Suprapubic skin (tissue), 4 donors: ENCODE measurements around the gene CSN1S1. TPM values are rescaled to one million over a fixed set of nuclear protein-coding genes. Genes with fewer than 3 reads are reported as not detected.
"Not testable (repeated sequence)": the region's sequence is repeated elsewhere in the genome, so short reads cannot be mapped to it uniquely, and the experiment has no call there.

Source experiments
- DNase-seq, 2 donors: peaks; one replicate each; pipeline ENCODE4 v3.0.0-alpha.2; 2019; ENCODE audit warnings: low spot score in 2 of 2
- H3K27ac ChIP-seq: fragments of 200-600 bp; sonication (generic); one replicate; pipeline ENCODE4 v1.5.1; 2019
- H3K27me3 ChIP-seq: fragments of 200-600 bp; sonication (generic); one replicate; pipeline ENCODE4 v1.5.1; 2019
- H3K36me3 ChIP-seq: fragments of 200-600 bp; sonication (generic); one replicate; pipeline ENCODE4 v1.5.1; 2019
- H3K4me1 ChIP-seq: fragments of 200-600 bp; sonication (generic); one replicate; pipeline ENCODE4 v1.5.1; 2019
- H3K4me3 ChIP-seq: fragments of 200-600 bp; sonication (generic); one replicate; pipeline ENCODE4 v1.5.1; 2019; ENCODE audit warnings: mild to moderate bottlenecking
- H3K9me3 ChIP-seq: fragments of 200-600 bp; sonication (generic); one replicate; pipeline ENCODE4 v1.5.1; 2019
- EP300 ChIP-seq: sonication (generic); formaldehyde crosslinking; IDR thresholded peaks from one replicate; pipeline ENCODE4 v1.6.1; 2017; ENCODE audit warnings: antibody characterized with exemption
- POLR2A ChIP-seq, 2 donors: fragments of 450-650 bp; IDR thresholded peaks; one replicate each; pipeline ENCODE4 v1.6.1; 2017; ENCODE audit warnings: antibody characterized with exemption in 2 of 2, mild to moderate bottlenecking in 2 of 2, moderate library complexity in 2 of 2
- POLR2AphosphoS5 ChIP-seq, 3 donors: sonication (generic); formaldehyde crosslinking; IDR thresholded peaks; one replicate each; pipeline ENCODE4 v1.6.1; 2017; ENCODE audit warnings: antibody characterized with exemption in 3 of 3
- WGBS: methylation state at CpG from one replicate; pipeline ENCODE4 v1.1.5; 2018; 5-methylcytosine and 5-hydroxymethylcytosine counted together
- total RNA-seq, 4 donors: library from RNA; depleted of rRNA; stranded (reverse); fragments of >200 nt; gene quantifications; one replicate each; pipeline ENCODE4 v1.1.0, GENCODE V29; 2016
- TF ChIP-seq, protein P1 (sequence below), 2 donors: fragments of 200-600 bp in 1 of 2; fragments of 450-650 bp in 1 of 2; sonication (generic) in 1 of 2; IDR thresholded peaks; one replicate each; pipeline ENCODE4 v1.5.1; 2016 to 2019; ENCODE audit warnings: antibody characterized with exemption in 2 of 2, mild to moderate bottlenecking in 1 of 2, moderate library complexity in 1 of 2

CSN1S1 gene
- total RNA-seq, 4 donors from 2014 or later, result not detected

GRCh38 chr4:69920874-69921273 is 10.0 kb upstream of the CSN1S1 start:
- 50% methylated on average over 4 of the region's 4 CpGs for WGBS
- TF ChIP-seq POLR2A (IDR thresholded peaks at IDR 0.05) (no peak), POLR2AphosphoS5 (IDR thresholded peaks at IDR 0.05) (no peak), EP300 (no peak)
- TF ChIP-seq, protein P1, sequence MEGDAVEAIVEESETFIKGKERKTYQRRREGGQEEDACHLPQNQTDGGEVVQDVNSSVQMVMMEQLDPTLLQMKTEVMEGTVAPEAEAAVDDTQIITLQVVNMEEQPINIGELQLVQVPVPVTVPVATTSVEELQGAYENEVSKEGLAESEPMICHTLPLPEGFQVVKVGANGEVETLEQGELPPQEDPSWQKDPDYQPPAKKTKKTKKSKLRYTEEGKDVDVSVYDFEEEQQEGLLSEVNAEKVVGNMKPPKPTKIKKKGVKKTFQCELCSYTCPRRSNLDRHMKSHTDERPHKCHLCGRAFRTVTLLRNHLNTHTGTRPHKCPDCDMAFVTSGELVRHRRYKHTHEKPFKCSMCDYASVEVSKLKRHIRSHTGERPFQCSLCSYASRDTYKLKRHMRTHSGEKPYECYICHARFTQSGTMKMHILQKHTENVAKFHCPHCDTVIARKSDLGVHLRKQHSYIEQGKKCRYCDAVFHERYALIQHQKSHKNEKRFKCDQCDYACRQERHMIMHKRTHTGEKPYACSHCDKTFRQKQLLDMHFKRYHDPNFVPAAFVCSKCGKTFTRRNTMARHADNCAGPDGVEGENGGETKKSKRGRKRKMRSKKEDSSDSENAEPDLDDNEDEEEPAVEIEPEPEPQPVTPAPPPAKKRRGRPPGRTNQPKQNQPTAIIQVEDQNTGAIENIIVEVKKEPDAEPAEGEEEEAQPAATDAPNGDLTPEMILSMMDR (IDR thresholded peaks at IDR 0.05), result no peak

DNA sequence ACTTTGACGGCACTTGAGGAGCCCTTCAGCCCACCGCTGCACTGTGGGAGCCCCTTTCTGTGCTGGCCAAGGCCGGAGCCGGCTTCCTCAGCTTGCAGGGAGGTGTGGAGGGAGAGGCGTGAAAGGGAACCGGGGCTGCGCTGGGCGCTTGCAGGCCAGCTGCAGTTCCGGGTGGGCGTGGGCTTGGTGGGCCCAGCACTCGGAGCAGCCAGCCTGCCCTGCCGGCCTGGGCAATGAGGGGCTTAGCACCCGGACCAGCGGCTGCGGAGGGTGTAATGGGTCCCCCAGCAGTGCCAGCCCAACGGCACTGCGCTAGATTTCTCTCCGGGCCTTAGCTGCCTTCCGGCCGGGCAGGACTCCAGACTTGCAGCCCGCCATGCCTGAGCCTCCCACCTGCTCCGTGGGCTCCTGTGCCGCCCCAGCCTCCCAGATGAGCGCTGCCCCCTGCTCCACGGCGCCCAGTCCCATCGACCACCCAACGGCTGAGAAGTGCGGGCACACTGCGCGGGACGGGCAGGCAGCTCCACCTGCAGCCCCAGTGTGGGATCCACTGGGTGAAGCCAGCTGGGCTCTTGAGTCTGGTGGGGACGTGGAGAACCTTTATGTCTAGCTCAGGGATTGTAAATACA is 7.0 kb upstream of the CSN1S1 start:
- not testable (repeated sequence) for H3K4me3 ChIP-seq, H3K9me3 ChIP-seq, H3K4me1 ChIP-seq, H3K27me3 ChIP-seq, H3K36me3 ChIP-seq, H3K27ac ChIP-seq, DNase-seq
- 96% methylated on average over 13 of the region's 33 CpGs for WGBS

More at GRCh38 chr4:69920874-69921273, 10.0 kb upstream of the CSN1S1 start:
- no peaks in the 10 kb centered on the region for H3K9me3 ChIP-seq
- no peak for DNase-seq
- no peaks in the 10 kb centered on the region for H3K27me3 ChIP-seq
- H3K36me3 ChIP-seq, result no peaks in the 10 kb centered on the region
- H3K4me3 ChIP-seq, result no peak overlapping the region
- no peaks in the 10 kb centered on the region for H3K4me1 ChIP-seq
- H3K27ac ChIP-seq, result no peak overlapping the region

DNA sequence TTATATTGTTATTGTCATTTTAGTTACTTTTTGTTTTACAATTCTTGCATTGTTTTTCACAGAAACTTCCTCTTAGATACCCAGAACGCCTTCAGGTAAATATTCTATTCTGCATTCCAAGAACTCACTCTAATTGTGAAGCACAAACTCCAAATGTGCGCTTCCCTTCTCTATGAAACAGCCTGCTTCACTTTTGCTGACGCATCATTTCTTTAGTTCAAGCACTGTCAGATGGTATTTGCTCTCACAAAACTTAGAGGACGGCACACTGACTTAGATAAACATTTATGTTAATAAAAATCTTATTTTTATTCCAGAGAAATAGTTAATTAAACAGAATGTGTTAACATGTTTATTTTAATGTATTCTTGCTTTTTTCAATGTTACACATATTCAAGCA is 3.3 kb downstream of the CSN1S1 start:
- TF ChIP-seq EP300 (no peak), POLR2AphosphoS5 (IDR thresholded peaks at IDR 0.05) (no peak), POLR2A (IDR thresholded peaks at IDR 0.05) (no peak)
- TF ChIP-seq, protein P1 (IDR thresholded peaks at IDR 0.05), result no peak
- no peaks in the 10 kb centered on the region for H3K9me3 ChIP-seq
- no peaks in the 10 kb centered on the region for H3K27me3 ChIP-seq
- 65% methylated on average over 4 of the region's 4 CpGs for WGBS
- H3K36me3 ChIP-seq, result no peaks in the 10 kb centered on the region
- H3K27ac ChIP-seq, result no peak overlapping the region
- DNase-seq, result no peak
- no peak overlapping the region for H3K4me3 ChIP-seq
- H3K4me1 ChIP-seq, result no peaks in the 10 kb centered on the region

- TF ChIP-seq, protein P1 (IDR thresholded peaks at IDR 0.05), result no peak
- no peak for TF ChIP-seq POLR2AphosphoS5 (IDR thresholded peaks at IDR 0.05)
- TF ChIP-seq EP300, result no peak
- no peak for TF ChIP-seq POLR2A (IDR thresholded peaks at IDR 0.05)
These were observed 5.7 kb downstream of the CSN1S1 start for GRCh38 chr4:69936566-69936965.

GRCh38 chr4:69951602-69952001 is 20.7 kb downstream of the CSN1S1 start:
- Histone ChIP-seq H3K4me1 (no peaks in the 10 kb centered on the region), H3K4me3 (no peak overlapping the region), H3K27me3 (no peaks in the 10 kb centered on the region), H3K36me3 (no peaks in the 10 kb centered on the region), H3K27ac (no peak overlapping the region), H3K9me3 (no peaks in the 10 kb centered on the region)
- WGBS, result 83% methylated on average over 3 of the region's 3 CpGs
- DNase-seq, result no peak
- TF ChIP-seq, protein P1 (IDR thresholded peaks at IDR 0.05), result no peak
- TF ChIP-seq EP300 (no peak), POLR2A (IDR thresholded peaks at IDR 0.05) (no peak), POLR2AphosphoS5 (IDR thresholded peaks at IDR 0.05) (no peak)

More at GRCh38 chr4:69936566-69936965, 5.7 kb downstream of the CSN1S1 start:
- H3K36me3 ChIP-seq, result no peaks in the 10 kb centered on the region
- no peaks in the 10 kb centered on the region for H3K27me3 ChIP-seq
- H3K4me3 ChIP-seq, result no peak overlapping the region
- no peak for DNase-seq
- H3K4me1 ChIP-seq, result no peaks in the 10 kb centered on the region
- no peak overlapping the region for H3K27ac ChIP-seq
- no peaks in the 10 kb centered on the region for H3K9me3 ChIP-seq

DNA sequence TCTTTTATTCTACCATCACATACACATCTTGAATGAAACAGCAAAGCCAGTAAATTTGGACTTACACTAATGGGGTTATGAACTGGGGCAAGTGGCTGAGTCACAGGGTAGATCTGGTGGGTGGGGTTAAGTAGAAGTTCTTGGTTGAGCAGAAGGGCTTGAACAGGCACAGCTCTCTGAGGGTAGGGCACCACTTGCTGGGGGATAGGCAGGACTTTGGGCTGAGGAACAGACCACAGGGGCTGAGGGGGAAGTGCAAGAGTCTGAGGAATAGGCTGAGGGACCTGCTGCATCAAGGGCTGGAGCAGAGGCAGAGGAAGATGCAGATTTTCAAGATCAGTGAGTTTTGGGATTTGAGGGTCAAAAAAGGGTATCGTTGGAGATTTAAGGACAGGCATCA is 26.3 kb downstream of the CSN1S1 start:
- TF ChIP-seq, protein P1 (IDR thresholded peaks at IDR 0.05), result no peak
- no peak for TF ChIP-seq POLR2A (IDR thresholded peaks at IDR 0.05)
- no peak for TF ChIP-seq POLR2AphosphoS5 (IDR thresholded peaks at IDR 0.05)
- TF ChIP-seq EP300, result no peak
- H3K27me3 ChIP-seq, result no peaks in the 10 kb centered on the region
- H3K4me3 ChIP-seq, result no peak overlapping the region
- H3K4me1 ChIP-seq, result no peaks in the 10 kb centered on the region
- no peaks in the 10 kb centered on the region for H3K36me3 ChIP-seq
- no peak overlapping the region for H3K27ac ChIP-seq
- DNase-seq, result no peak
- no peaks in the 10 kb centered on the region for H3K9me3 ChIP-seq
- WGBS, result 100% methylated on average over 1 of the region's 1 CpG
